T-helper 1 cell treated with Interleukin-12 subunit alpha and Interleukin-12 subunit beta and Interleukin-4 antibody, amounts not matched to agents 30 μg/mL and 1 μg/mL, for 36 hours (primary cell): Measurements from ENCODE around the gene ARL5C.

ENCODE experiments used
- H3K27ac Mint-ChIP-seq: one replicate; pipeline ENCODE4 v1.8.0; 2021; ENCODE audit warnings: mild to moderate bottlenecking, mixed read lengths
- H3K27me3 Mint-ChIP-seq: one replicate; pipeline ENCODE4 v1.8.0; 2021; ENCODE audit warnings: low read depth, mixed read lengths
- H3K36me3 Mint-ChIP-seq: one replicate; pipeline ENCODE4 v1.8.0; 2021; ENCODE audit warnings: low read depth, mixed read lengths
- H3K4me1 Mint-ChIP-seq: one replicate; pipeline ENCODE4 v1.8.0; 2021; ENCODE audit warnings: low read depth, mixed read lengths
- H3K4me3 Mint-ChIP-seq: one replicate; pipeline ENCODE4 v1.8.0; 2021; ENCODE audit warnings: mild to moderate bottlenecking, moderate library complexity, mixed read lengths
- H3K9me3 Mint-ChIP-seq: one replicate; pipeline ENCODE4 v1.8.0; 2021; ENCODE audit warnings: mixed read lengths

The ARL5C gene

DNA sequence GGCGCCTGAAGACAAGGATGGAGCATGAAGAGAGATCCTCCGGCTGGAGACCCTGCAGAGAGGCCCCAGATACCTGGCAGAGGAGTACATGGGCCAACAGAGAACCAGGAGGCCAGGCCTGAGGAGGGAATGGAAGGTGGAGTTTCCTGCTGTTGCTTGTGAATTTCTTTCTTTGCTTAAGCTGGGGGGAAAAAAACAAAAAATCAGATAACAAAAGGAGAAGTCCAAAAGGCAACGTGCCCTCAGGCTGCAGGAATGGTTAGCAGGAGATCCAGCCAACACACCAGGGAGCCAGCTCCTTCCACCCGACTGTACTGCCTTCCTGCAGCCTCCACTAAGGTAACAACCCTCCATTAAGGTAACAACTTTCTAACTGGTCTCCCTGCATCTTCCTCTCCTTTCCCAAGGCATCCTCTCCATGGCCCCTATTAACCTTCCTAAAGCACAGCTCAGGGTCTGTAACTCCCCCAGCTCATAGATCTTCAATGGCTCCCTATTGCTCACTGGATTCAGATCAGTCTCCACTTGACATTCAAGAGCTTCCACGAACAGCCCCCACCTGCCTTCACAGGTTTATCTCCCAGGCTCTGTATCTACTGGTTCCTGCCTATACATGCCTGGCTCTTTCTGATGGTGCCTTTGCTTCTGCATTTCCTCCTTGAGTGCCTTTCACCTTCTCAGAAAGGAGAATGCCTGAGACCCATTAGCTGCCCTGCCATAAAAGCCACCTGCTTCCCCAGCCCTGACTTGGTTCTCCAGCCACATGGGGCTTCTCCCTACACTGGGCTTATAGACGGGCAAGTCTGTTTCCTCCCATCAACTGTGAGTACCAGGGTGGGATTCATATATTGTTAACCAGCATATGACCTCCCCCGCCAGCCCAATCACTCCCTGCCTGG lies 725 bp upstream of the ARL5C start:
- Mint-ChIP-seq H3K36me3 (no peaks in the 10 kb centered on the region), H3K9me3 (no peaks in the 10 kb centered on the region), H3K4me1 (peaks cover 36% of the 10 kb centered on the region), H3K4me3 (peak overlapping the region; percentile 13), H3K27ac (no peak overlapping the region), H3K27me3 (peaks cover 55% of the 10 kb centered on the region)

GRCh38 chr17:39165178-39165840 lies 652 bp downstream of the ARL5C start:
- H3K27ac Mint-ChIP-seq = no peak overlapping the region
- H3K4me1 Mint-ChIP-seq = peaks cover 36% of the 10 kb centered on the region
- H3K9me3 Mint-ChIP-seq = no peaks in the 10 kb centered on the region
- peak overlapping the region; percentile 89 for H3K4me3 Mint-ChIP-seq
- no peaks in the 10 kb centered on the region for H3K36me3 Mint-ChIP-seq
- H3K27me3 Mint-ChIP-seq = peaks cover 50% of the 10 kb centered on the region

GRCh38 chr17:39164675-39165143 lies 1.3 kb downstream of the ARL5C start:
- Mint-ChIP-seq H3K27ac (no peak overlapping the region), H3K36me3 (no peaks in the 10 kb centered on the region), H3K27me3 (peaks cover 44% of the 10 kb centered on the region), H3K4me1 (peaks cover 36% of the 10 kb centered on the region), H3K9me3 (no peaks in the 10 kb centered on the region), H3K4me3 (peak overlapping the region; percentile 89)

DNA sequence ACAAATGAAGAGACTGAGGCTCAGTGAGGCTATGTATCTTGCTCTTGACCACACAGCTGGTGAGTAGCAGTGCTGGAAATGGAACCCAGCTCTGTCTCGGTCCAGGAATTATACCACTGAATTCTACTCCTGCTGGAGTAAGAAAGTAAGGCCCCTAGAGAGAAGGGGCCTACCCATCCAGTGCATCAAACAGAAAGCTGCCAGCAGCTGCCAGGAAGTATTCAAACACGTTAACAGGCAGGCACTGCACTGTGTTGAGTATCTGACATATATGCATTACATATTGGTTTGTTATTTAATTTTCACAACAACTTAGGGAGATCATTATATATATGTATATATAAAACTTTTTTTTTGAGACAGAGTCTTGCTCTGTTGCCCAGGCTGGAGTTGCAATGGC lies 4.0 kb downstream of the ARL5C start:
- Mint-ChIP-seq H3K9me3 (no peaks in the 10 kb centered on the region), H3K27me3 (peaks cover 31% of the 10 kb centered on the region), H3K4me3 (no peak overlapping the region), H3K36me3 (no peaks in the 10 kb centered on the region), H3K27ac (no peak overlapping the region), H3K4me1 (peaks cover 18% of the 10 kb centered on the region)

- Mint-ChIP-seq H3K27ac (no peak overlapping the region), H3K36me3 (peaks cover 4% of the 10 kb centered on the region), H3K9me3 (no peaks in the 10 kb centered on the region), H3K27me3 (peaks cover 15% of the 10 kb centered on the region), H3K4me1 (peaks cover 7% of the 10 kb centered on the region), H3K4me3 (no peak overlapping the region)
Observed at GRCh38 chr17:39158623-39159022, 7.3 kb downstream of the ARL5C start.

DNA sequence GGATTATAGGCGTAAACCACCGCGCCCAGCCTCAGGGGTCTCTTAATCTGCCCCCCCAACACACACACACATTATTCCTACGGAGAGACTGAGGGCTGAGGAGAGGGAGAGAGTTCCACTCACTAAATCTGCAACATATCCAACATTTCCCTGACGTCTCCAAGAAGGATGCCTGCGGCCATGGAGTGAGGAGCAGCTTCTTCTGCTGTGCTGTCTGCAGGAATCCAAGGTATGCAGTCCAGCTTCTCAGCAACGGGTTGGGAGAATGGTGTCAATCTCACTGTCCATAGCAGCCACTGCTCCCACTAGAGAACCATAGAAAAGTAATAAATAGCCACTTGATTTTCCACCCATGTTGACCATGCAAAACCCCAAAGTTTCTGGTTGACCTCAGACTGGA lies 9.5 kb downstream of the ARL5C start:
- Mint-ChIP-seq H3K27ac (no peak overlapping the region), H3K36me3 (peaks cover 5% of the 10 kb centered on the region)

GRCh38 chr17:39155654-39156053 lies 10.3 kb downstream of the ARL5C start:
- Mint-ChIP-seq H3K36me3 (peaks cover 5% of the 10 kb centered on the region), H3K4me3 (no peak overlapping the region), H3K27ac (no peak overlapping the region), H3K27me3 (peaks cover 25% of the 10 kb centered on the region), H3K9me3 (no peaks in the 10 kb centered on the region), H3K4me1 (peaks cover 23% of the 10 kb centered on the region)

More for the DNA sequence above, 9.5 kb downstream of the ARL5C start:
- Mint-ChIP-seq H3K4me3 (no peak overlapping the region), H3K9me3 (no peaks in the 10 kb centered on the region), H3K27me3 (peaks cover 21% of the 10 kb centered on the region), H3K4me1 (peaks cover 23% of the 10 kb centered on the region)

DNA sequence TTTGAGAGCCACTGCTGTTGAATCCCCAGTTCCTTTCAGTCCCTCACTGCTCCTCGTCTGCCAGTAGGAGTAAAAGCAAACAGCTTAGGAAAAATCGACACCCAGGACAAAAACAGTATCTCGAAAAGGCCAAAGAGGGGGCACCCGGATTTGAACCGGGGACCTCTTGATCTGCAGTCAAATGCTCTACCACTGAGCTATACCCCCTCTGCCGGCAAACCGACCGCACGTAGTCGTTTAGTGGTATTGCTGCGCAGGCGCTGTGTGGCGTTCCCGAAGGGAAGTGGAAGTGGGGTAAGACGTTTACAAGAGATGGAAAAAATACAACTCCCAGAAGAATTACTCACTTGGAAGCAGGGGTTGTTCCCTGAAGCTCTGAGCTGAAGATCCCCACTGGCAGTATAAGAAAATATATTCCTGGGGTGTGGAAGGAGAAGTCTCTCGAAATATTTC lies 12.3 kb downstream of the ARL5C start:
- Mint-ChIP-seq H3K27me3 (peaks cover 45% of the 10 kb centered on the region), H3K9me3 (no peaks in the 10 kb centered on the region), H3K4me1 (peaks cover 23% of the 10 kb centered on the region), H3K27ac (peak overlapping the region; percentile 96), H3K4me3 (peak overlapping the region; percentile 99), H3K36me3 (peaks cover 5% of the 10 kb centered on the region)

- Mint-ChIP-seq H3K9me3 (no peaks in the 10 kb centered on the region), H3K27me3 (peaks cover 50% of the 10 kb centered on the region), H3K4me3 (peak overlapping the region; percentile 99), H3K4me1 (peaks cover 23% of the 10 kb centered on the region), H3K27ac (peak overlapping the region; percentile 60), H3K36me3 (peaks cover 5% of the 10 kb centered on the region)
Observed at GRCh38 chr17:39151943-39152818, 13.8 kb downstream of the ARL5C start.

DNA sequence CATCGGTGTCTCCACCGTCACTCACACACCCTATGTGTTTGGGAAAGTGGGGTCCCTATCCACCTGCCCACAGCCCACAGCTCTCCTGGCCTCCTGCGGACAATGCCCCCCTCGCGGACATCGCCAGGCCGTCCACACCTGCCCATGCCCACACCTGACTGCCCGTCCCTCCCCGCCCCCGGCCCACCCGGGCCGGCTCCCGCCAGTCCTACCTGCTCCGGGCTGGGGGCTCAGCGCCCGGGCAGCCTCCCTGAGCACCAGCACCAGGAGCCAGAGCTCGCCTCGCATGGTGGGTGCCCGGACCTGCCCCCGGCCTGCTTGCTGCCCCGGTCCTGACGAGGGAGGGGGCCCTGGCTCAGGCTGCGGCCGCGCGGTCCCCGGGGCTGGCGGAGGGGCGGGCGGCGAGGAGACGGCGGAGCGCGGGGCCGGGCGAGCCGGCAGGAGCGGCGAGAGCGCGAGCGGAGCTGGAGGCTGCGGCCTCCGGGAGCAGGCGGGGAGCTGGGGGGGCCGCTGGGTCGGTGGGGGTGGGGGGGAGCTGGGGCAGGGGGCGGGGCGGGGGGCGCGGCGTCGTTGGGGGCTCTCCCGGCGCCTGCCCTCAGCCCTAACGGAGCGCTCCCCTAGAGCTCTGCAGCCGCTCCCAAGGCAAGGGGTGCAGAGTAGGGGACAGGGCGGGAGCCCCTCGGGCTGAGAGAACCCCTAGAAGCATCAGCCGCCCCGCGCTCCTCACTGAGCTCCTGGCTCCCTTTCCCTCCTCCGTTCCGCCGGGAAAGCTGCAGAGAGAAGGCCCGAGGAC lies 14.6 kb downstream of the ARL5C start, which contains the start of gene PLXDC1:
Gene PLXDC1, minus strand, starts transcription at position 488 of the 793 bp plus-strand sequence. Its CDS starts 200 bp downstream, at position 288.
- peak within 1 kb of the TSS; percentile 60 for H3K27ac Mint-ChIP-seq
- peaks cover 50% of the 10 kb centered on the region for H3K27me3 Mint-ChIP-seq
- no peaks in the 10 kb centered on the region for H3K9me3 Mint-ChIP-seq
- H3K4me1 Mint-ChIP-seq = peaks cover 23% of the 10 kb centered on the region
- H3K4me3 Mint-ChIP-seq = peak within 1 kb of the TSS; percentile 99
- H3K36me3 Mint-ChIP-seq = peaks cover 5% of the 10 kb centered on the region

DNA sequence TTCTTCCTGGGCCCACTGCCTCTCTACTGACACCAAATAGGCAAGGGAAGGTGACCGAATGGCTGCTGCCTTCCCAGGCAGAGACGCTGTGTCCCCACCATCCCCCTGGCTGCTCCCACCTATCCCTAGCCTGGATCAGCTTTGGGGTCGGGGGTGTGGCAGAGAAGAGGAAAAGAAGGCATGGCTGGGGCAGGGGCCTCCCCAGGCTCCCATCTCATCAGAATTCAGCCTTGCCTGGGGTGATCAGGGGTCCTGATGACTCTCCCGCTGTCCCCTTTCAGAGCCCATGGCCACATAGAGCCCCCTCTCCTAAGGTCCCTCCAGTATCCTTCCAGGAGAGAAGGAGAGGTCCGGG lies 15.2 kb downstream of the ARL5C start:
- H3K4me1 Mint-ChIP-seq = peaks cover 23% of the 10 kb centered on the region
- H3K27me3 Mint-ChIP-seq = peaks cover 50% of the 10 kb centered on the region
- H3K4me3 Mint-ChIP-seq = peak overlapping the region; percentile 32
- H3K27ac Mint-ChIP-seq = no peak overlapping the region
- H3K9me3 Mint-ChIP-seq = no peaks in the 10 kb centered on the region
- peaks cover 5% of the 10 kb centered on the region for H3K36me3 Mint-ChIP-seq

DNA sequence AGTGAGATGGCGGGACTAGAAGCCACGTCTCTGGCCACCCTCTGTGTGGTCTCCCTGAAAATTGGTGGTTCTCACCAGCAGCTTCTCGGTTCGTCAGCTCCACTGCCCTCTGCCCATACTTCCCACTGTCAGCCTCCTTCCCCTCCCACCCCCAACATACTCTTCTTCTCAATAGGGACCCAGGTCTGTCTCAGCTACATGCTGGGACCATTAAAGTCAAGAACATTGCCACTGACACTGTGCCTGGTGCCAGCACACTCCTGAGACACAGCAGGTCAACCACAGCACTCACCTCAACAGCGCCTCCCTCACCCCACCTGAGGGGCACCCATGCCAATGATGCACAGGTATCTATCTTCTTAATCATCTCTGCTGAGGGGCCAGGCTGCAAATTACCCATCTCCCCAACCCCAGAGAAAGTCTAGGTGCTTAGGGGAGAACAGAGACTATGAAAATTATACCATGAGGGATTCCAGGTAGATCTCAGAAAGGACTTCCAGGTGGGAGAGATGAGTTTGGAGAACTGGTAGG lies 15.8 kb downstream of the ARL5C start:
- Mint-ChIP-seq H3K27me3 (peaks cover 50% of the 10 kb centered on the region), H3K27ac (no peak overlapping the region), H3K36me3 (peaks cover 5% of the 10 kb centered on the region), H3K9me3 (no peaks in the 10 kb centered on the region), H3K4me1 (peaks cover 23% of the 10 kb centered on the region), H3K4me3 (peak overlapping the region; percentile 32)
